Measurements from ENCODE around the gene GRM4.

GRM4 gene

DNA sequence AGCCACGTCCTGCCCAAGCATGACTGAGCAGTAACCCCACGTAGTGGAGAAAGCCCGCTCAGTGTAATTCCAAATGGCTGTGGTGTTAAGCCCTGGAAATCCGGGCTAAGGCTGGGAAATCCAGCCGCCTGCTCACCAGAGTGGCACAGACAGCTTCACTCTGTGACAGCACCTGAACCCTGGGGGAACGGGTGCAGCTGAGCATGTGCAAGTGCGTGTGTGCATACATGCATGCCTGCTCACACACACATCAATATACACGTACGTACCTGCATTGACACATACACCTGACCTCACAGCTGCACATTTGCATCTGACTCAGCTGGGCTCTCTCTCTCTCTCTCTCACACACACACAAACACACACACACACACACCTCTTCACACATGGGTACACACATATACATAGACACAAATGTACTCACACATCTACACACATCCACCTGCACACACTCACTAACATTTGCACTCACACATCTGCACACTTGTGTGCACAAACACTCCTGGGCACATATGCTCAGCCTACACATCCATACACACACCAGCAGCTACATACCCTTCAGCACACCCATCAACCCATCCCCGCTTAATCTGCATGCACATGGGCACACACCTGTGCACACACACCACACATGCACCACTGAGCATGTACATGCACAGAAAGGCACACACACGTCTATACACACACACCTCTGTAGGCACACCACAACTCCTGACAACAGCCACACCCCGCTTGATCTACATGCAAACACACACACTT, 114.1 kb downstream of the GRM4 start:
- TF ChIP-seq TCF12 (IDR thresholded peaks at IDR 0.05; ENCODE audit: low read depth) = no peak
- TF ChIP-seq CEBPB (IDR thresholded peaks at IDR 0.05) = no peak
- no peak for TF ChIP-seq EGR1 (IDR thresholded peaks at IDR 0.05)
- TF ChIP-seq USF1 (IDR thresholded peaks at IDR 0.05) = no peak
- no peak for TF ChIP-seq EP300 (IDR thresholded peaks at IDR 0.05; ENCODE audit: borderline replicate concordance)
- TF ChIP-seq MAX (IDR thresholded peaks at IDR 0.05) = no peak
- TF ChIP-seq YY1 (IDR thresholded peaks at IDR 0.05; ENCODE audit: low read depth) = no peak
- no peak for TF ChIP-seq FOXM1 (IDR thresholded peaks at IDR 0.05; ENCODE audit: borderline replicate concordance, low read depth)
- TF ChIP-seq ZBTB7A (IDR thresholded peaks at IDR 0.05; ENCODE audit: low read depth) = no peak
- TF ChIP-seq TEAD4 (IDR thresholded peaks at IDR 0.05) = no peak
- no peak for TF ChIP-seq REST (IDR thresholded peaks at IDR 0.05; ENCODE audit: low read depth)
- no peak for TF ChIP-seq TAF1 (IDR thresholded peaks at IDR 0.05; ENCODE audit: low read depth)
- TF ChIP-seq CREB1 (IDR thresholded peaks at IDR 0.05; ENCODE audit: low read depth) = no peak
- no peak for TF ChIP-seq NFIC (IDR thresholded peaks at IDR 0.05)

DNA sequence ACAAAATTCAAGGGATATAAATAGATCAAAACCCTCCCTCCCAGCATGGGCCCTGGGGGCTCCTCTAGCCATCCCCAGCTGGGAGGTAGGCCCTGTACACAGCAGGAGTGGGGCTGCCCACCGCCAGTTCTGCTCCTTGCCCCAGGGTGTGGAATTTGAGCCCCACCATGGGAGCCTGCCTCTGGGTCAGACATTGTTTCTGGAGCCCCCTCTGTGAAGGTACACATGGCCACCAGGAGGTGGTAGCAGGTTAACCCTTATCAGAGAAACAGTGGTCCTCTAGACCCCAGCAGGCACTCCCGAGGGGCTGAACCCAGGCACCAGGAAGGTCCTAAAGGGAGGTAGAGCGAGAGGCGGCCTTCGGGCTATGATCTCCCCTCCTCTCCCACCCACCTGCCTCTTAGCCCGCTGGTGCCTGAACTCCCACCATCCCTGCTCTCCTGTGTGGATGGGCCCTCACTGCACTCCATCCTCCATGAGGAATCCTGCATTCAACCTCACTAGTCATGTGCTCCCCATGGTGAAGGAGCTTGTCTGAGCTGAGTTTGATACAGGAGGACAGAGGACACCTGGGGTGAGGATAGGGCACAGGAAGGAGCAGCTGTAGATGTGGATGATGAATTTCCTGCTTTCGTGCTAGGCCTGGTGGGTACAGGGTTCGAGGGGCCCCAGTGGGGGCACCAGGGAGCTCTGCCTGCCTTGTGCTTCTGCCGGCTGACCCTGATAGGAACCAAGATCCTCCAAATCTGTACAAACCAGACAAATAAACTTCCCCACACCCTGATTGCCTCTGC, 114.9 kb downstream of the GRM4 start:
- TF ChIP-seq YY1 (IDR thresholded peaks at IDR 0.05; ENCODE audit: low read depth) (no peak), MAX (IDR thresholded peaks at IDR 0.05) (no peak), TEAD4 (IDR thresholded peaks at IDR 0.05) (no peak), FOXM1 (IDR thresholded peaks at IDR 0.05; ENCODE audit: borderline replicate concordance, low read depth) (no peak), RAD21 (IDR thresholded peaks at IDR 0.05; ENCODE audit: low read depth) (no peak), EGR1 (IDR thresholded peaks at IDR 0.05) (no peak), USF1 (IDR thresholded peaks at IDR 0.05) (no peak), TCF12 (IDR thresholded peaks at IDR 0.05; ENCODE audit: low read depth) (no peak), ZBTB7A (IDR thresholded peaks at IDR 0.05; ENCODE audit: low read depth) (no peak), REST (IDR thresholded peaks at IDR 0.05; ENCODE audit: low read depth) (no peak), CEBPB (IDR thresholded peaks at IDR 0.05) (no peak), EP300 (IDR thresholded peaks at IDR 0.05; ENCODE audit: borderline replicate concordance) (no peak), NFIC (IDR thresholded peaks at IDR 0.05) (no peak)

DNA sequence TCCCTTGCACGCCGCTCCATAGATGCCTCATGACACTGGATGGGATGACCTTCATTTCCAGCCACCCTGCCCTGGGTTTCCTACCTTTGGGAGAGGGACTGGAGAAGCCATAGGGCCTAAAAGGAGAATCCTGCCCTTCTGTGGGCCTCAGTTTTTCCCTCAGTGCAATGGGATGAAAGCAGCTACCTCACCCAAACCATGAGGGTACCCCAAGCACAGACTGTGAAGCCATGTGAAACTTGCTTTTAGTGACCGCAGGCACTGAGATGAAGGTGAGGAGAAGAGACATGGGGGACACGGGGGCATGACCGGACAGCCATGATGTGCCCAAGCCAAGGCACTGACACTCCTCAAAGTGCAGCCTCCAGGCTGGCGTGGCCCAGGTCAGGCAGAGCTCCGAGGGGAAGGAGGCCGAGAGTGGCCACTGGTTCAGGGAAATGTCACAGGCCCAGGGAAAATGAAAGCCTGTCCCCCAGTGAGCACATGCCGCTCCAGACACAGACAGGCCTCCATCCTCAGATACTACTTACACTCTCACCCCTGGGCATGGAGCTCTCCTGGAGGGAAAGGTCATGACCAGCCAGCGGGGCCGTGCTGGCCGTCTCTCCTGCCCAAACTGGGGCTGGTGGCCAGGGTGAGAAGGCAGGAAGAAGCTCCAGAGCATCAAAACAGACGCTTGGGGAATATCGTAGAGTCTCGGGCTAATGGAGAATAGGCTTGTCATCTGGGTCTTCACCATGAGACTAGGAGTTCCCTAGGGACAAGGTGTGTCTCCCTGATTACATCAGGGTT, 116.2 kb downstream of the GRM4 start:
- TF ChIP-seq ZBTB7A (IDR thresholded peaks at IDR 0.05; ENCODE audit: low read depth) = no peak
- TF ChIP-seq MAX (IDR thresholded peaks at IDR 0.05) = no peak
- TF ChIP-seq YY1 (IDR thresholded peaks at IDR 0.05; ENCODE audit: low read depth) = no peak
- no peak for TF ChIP-seq NFIC (IDR thresholded peaks at IDR 0.05)
- TF ChIP-seq RAD21 (IDR thresholded peaks at IDR 0.05; ENCODE audit: low read depth) = no peak
- no peak for TF ChIP-seq FOXM1 (IDR thresholded peaks at IDR 0.05; ENCODE audit: borderline replicate concordance, low read depth)
- no peak for TF ChIP-seq EP300 (IDR thresholded peaks at IDR 0.05; ENCODE audit: borderline replicate concordance)
- TF ChIP-seq USF1 (IDR thresholded peaks at IDR 0.05) = no peak
- no peak for TF ChIP-seq CREB1 (IDR thresholded peaks at IDR 0.05; ENCODE audit: low read depth)
- no peak for TF ChIP-seq TCF12 (IDR thresholded peaks at IDR 0.05; ENCODE audit: low read depth)
- no peak for TF ChIP-seq TEAD4 (IDR thresholded peaks at IDR 0.05)
- TF ChIP-seq TAF1 (IDR thresholded peaks at IDR 0.05; ENCODE audit: low read depth) = no peak
- TF ChIP-seq EGR1 (IDR thresholded peaks at IDR 0.05) = no peak
- TF ChIP-seq REST (IDR thresholded peaks at IDR 0.05; ENCODE audit: low read depth) = no peak
- TF ChIP-seq CEBPB (IDR thresholded peaks at IDR 0.05) = no peak
